NCI-H446 (cell line): Measurements from ENCODE around the gene SMIM45.

Source experiments
- DNase-seq, 2 experiments: peaks; one replicate each; lab custom pipeline; 2025; lab: John Stamatoyannopoulos, UW

Gene SMIM45

DNA sequence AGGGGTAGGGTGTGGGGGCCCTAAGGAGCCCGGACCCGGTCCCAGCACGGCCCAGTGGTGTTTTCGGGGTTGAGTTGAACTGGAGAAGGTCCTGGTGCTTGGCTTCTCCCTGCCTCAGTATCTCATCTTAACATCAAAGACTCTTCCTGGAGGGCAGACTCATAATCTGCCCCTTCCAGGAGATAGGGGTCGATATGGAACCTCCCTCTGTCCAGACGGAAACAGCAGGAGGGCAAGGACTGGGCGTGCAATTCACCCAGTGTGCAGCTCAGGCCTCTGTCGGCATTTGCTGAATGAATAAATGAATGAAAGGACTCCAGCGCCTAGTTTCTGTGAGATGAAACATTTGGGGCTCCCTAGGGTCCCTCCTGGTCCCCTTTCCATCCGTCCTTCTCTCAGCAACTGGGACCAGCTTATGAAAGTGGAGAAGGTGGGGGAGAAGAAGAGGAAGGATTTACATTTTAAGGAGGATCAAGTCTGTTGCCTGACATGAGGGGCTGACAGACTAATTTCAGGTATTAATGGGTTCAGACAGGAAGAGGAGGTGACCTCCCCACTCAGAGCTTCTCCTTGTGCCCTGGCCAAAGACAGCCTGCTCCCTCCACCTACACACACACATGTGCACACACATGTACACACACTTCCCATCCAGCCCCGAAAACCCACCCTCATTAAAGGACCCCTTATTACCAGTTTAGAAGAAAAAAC is 36.0 kb upstream of the SMIM45 start:
- no peak for DNase-seq

DNA sequence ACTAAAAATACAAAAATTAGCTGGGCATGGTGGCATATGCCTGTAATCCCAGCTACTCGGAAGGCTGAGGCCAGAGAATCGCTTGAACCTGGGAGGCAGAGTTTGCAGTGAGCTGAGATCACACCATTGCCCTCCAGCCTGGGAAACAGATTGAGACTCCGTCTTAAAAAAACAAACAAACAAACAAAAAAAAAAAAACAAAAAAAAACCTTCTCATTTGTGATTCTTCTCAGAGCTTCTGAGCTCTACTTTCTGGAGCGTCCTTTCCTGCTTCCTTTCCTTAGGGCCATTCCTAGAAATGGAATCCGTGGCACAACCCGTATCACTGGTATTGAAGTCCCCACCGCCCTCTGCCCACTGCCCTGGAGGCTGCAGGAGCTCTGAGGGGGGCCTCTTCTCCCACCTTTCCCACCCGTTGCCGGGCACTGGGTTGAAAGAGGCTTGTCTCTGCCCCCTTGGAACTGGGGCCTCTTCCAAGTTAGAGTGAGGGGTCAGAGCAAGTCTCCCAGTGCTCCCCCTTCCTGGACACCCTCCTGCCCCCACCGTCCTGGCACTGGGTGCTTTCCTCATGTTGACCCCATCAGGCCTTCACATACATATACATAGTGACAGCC is 35.1 kb upstream of the SMIM45 start:
- no peak for DNase-seq

- DNase-seq, result no peak
Measured at GRCh38 chr22:41917375-41917902, 34.5 kb upstream of the SMIM45 start.

- peak in 1 of 2 experiments; percentile 46 for DNase-seq
Measured at GRCh38 chr22:41917903-41918791, 33.8 kb upstream of the SMIM45 start.

- DNase-seq, result no peak
Measured at GRCh38 chr22:41919357-41920224, 32.4 kb upstream of the SMIM45 start.

GRCh38 chr22:41920271-41920976 is 31.5 kb upstream of the SMIM45 start:
- DNase-seq, result no peak

DNA sequence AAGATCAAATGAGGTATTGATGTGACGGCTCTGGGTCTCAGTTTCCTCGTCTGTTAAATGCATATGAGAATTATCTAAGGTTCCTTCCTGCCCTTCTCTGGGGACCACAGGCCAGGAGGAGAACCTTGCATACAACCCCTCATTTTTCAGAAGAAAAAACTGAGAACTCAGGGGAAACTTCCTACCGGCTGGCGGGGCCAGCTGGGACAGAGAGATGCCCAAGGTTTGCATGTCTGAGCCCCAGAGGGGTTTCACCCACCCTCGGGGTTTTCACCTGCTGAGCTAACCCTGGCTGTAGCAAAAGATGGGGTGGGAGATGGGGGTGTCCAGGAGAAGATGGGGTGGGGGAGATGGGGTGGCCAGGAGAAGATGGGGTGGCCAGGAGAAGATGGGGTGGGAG is 29.6 kb upstream of the SMIM45 start:
- DNase-seq, result no peak

- no peak for DNase-seq
Measured at GRCh38 chr22:41922940-41923594, 28.9 kb upstream of the SMIM45 start.

DNA sequence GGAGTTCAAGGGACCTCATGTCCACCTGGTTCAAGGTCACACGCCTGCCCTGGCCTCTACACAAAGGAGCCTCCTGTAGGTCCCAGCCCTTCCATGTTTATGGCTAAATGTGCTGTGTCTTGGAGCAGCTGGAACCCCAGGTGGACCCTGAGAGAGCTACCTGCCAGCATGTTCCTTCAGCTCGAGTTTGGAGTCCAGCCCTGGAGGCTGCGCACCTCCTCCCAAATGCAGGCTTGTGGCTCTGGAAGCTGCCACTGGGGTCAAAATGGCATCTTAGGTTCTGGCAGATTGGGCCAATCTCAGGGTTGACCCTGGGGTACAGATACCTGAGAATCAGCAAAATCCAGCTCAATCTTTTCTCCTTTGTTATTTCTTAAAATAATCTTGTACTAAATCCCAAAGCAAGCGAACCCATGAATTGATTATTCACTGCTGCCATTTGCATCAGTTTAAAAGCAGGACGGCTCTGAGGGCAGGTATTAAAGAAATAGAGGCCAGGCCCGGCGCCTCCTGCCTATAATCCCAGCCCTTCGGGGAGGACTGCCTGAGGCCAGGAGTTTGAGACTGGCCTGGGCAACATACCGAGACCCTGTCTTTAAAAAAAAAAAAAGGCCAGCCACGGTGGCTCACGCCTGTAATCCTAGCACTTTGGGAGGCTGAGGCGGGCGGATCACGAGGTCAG is 28.2 kb upstream of the SMIM45 start:
- no peak for DNase-seq

DNA sequence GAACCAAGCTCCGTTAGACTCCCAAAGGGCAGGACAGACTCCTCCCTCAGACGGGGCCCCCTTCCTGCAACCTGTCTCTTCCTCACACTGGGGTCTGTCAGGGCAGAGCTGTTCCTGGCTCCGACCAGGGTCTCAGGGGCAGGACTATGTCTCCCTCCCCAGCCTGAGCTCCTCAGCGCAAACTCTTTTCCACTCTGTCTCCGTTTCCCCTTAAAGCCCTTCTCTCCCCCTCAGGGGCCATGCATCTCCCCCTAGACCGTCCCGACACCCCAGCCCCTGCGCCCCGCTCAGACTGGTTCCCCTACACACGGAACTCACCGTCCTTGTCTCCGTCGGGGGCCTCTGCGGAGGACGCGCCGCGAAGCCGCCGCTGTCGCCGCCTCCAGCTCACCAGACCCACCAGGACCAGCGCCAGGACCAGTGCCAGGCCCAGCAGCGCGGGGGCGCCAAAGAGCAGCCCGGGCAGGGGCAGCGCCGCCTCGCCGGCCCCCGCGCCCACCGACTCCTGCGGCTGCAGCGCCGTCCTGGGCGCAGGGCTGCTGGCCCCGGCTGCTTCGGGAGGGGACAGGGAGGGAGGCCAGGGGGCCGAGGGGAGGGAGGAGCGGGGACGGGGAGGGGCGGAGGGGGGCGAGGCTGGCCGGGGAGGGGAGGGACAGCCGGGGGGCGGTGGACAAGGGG is 26.0 kb upstream of the SMIM45 start:
- no peak for DNase-seq

DNA sequence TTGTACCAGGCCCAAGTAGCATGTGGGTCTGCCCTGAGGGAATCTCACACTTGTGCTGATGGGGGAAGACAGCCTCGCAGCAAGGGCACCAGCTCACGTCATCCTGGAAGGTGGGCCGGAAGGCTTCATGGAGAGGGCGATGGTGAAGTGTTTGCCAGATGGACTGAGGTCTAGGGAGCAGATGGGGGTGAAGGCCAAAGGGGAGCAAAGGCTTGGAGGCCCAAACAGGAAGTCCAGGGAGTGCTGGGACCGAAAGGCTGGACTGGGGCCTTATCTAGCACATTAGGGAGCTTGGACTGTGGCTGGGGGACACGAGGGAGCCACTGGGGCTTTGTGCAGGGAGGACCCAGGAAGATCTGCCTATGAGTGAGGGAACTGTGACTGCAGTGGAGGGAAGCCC is 24.1 kb upstream of the SMIM45 start:
- no peak for DNase-seq

DNA sequence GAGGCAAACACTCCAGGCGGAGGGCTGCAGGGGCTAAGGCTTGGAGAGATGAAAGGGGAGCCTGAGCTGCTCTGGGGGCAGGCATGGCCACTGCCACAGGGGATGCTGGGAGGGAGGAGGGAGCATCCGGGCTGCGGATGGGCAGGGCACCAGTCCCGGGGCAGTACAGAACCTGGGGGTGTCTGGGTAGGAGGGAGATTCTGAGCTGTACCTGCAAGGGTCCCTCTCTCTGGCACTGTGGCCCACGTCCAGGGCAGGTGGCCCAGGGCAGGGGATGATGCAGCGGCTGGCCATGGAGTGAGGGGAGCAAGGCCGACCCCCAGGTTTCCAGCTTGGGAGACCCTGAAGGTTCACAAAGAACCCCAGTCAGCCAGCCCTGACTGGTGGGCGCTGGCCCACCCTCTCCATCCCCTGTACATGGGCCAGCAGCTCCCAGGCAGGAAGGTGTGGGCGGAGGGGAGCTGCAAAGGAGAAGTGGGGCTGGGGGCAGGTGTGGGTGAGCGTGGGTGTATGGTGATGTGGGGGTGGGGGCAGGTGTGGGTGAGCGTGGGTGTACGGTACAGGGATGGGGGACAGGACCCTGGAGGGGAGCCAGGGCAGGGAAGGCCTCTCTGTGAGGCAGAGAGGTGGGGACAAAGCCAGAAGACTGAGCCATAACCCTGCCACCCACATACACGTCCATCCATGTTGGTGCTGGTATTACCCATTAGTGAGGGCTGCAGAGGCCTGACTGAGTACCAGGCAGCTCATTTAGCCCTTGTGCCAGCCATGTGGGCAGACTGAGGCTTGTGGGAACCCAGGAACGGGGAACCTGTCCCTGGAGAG is 23.1 kb upstream of the SMIM45 start:
- no peak for DNase-seq

DNA sequence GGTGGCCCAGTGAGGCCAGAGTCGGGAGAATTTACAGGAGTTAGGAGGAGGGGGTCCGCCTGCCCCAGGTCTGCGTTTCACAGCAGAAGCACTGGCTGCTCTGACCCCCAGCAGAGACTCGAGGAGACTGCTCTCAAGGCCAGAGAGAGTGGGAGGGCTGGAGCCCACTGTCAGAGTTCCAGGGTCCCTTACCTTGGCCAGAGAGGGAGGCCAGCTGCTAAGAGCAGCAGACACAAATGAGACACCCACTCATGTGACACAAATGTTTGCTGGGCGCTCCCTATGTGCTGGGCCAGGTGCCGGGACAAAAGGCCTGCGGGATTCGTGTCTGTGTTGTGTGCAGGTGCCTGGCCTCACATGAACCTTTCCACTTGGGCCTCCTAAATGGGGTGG is 22.5 kb upstream of the SMIM45 start:
- no peak for DNase-seq

- no peak for DNase-seq
Measured at GRCh38 chr22:41931701-41932269, 20.2 kb upstream of the SMIM45 start.

GRCh38 chr22:41932353-41932752 is 19.6 kb upstream of the SMIM45 start:
- no peak for DNase-seq

GRCh38 chr22:41933411-41934177 is 18.4 kb upstream of the SMIM45 start:
- no peak for DNase-seq

GRCh38 chr22:41934284-41935014 is 17.5 kb upstream of the SMIM45 start:
- no peak for DNase-seq
